HG02973 (cell line): Measurements from ENCODE around the gene ZBED3.
"Not testable (repeated sequence)": the region's sequence is repeated elsewhere in the genome, so short reads cannot be mapped to it uniquely, and the experiment has no call there.

Experiments
- ATAC-seq: cut with Tn5 transposase; IDR thresholded peaks from one replicate; pipeline ENCODE4 v1.9.1; 2021; ENCODE audit warnings: moderate library complexity; ENCODE audit not compliant: unreplicated experiment

The ZBED3 gene, protein sequence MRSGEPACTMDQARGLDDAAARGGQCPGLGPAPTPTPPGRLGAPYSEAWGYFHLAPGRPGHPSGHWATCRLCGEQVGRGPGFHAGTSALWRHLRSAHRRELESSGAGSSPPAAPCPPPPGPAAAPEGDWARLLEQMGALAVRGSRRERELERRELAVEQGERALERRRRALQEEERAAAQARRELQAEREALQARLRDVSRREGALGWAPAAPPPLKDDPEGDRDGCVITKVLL

DNA sequence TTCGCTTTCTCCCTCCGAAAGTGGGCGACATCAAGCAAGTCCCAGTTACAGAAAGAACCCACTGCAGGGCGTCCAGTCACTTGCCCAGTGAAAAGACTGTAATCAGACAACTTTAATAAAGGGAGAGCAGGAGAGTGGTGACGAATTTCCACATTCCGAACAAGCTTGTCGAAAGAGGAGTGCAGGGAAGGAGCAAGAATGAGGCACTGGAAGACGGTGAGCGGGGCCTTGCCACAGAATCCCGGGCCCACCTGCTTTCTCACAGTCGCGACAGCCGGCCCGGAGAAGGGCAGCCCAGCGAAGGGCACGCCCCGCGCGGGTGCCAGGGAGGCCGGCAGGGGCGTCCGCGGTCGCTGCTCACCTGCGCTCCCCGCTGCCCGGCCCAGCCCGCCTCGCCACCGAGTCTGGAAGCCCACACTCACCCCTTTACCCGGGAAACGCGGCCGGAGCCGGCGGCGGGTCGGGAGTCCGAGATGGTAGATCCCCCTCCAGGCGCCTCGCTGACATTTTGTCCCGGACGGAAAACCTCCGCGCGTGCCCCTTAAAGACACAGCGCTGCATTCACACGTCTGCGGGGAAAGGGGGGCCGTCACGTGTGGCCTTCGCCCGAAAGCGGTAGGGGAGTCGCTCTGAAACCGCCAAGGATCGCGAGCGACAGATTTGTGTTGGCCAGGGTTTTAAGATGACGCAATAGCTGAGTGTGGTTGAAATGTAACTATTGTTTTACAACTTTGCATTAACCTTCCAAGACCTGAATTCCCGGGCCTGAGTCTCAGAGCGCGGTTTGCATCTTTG lies at the start of gene ZBED3:
Gene ZBED3, minus strand, starts transcription at position 597 of the 795 bp plus-strand sequence. CDS start 9,407 bp downstream, outside the sequence.
- no peak for ATAC-seq

DNA sequence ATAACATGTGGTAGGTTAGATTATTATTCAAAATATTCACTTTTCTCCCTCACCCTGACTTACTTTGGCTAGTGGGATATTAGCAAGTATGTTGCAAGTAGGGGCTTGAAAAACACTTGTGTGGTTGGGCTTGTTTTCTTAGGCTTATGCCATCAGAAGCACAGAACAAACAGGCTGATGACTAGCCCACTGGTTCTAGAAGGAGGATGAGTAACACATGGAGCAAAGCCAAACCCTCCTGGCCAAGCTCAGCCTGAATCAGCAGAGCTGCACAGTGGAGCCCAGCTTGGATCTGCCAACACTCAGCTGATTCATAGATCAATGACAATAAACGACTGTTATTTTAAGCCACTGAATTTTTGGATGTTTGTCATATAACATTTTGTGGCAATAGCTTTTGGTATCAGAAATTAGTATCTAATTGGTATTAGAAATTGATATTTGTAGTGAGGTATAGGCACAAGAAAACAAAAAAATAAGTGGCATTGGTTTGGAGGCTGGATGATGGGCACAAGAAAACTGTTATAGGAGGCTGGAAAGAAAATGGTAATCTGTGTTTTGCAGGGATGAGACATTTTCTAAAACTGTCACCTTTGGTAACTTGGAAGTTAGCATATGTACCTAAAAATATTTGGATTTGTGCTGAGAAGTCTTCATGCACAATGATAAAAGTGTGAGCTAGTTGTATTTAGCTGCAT lies 46.1 kb upstream of the ZBED3 start:
- ATAC-seq = no peak

DNA sequence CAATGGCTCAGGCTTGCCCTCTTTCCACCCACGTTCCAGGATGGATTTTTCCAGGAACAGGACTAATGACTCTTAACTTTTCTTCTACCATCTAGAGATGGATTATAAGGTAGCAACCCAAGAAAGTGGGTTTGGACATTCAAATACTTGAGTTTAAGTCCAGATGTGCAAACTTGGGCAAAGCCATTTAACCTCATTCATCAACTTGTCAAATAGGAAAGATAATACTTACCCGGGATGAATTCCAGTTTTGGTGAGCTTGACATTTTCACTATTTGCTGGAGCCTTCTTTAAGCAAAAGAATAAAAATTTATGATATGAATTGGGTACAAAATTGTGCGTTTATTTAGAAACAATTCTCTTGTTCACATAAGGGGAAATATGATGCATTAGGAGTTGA lies 44.3 kb upstream of the ZBED3 start:
- no peak for ATAC-seq

DNA sequence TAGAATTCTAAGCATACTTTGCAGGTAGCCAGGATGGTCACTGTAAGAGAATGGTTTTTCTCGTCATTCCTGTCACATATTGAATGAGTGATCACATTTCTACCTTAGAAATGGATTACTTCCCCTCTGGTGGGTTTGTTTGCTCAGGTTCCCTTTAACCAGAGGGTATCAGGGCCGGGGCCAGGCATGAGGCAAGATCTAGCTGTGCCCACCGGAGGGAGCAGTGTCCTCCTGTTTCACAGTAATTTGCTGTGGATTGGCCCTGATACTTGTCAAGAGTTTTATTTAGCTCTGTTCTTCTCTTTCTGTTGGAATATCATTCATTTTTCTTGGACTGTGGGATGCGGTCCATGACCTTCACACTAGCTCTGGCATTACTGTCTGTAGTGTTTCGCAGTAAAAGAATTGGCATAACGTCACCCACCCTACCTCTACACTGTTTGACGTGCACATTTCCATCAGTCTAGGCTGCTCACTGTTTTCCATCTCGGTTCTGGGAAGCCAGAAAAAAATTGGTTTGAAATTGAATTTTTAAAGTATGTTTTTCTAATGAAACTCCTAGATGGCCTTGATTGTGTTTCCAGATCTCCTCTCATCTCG lies 42.4 kb upstream of the ZBED3 start:
- ATAC-seq = no peak

DNA sequence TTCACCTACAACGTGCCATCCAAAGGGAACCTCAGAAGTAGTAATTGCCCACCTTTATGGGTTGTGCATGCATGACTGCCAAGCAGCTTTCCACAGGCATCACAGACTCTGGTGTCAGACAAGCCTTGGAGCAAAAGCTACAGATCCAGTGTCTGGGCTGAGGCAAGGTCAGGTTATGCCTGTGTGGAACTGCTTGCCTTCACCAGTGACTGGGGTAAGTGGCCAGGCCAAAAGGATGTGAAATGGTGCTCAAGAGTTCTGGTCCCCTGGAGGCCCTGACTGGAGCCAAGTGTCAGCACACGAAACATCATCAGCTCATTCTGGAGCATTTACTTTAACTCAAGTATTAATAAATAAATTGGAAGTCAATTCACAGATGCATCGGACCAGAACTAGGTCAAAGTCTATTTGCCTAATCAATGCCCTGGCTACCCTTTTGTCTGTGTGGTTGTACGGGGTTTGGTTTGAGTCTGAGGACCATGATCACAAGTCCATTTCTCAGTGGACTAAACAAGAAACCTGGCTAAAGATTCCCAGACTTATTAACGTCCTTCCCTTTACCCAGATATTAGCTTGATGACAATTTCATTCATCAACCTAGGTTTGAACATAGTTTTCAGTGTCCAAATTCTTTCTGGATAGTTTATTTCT lies 41.5 kb upstream of the ZBED3 start:
- no peak for ATAC-seq

DNA sequence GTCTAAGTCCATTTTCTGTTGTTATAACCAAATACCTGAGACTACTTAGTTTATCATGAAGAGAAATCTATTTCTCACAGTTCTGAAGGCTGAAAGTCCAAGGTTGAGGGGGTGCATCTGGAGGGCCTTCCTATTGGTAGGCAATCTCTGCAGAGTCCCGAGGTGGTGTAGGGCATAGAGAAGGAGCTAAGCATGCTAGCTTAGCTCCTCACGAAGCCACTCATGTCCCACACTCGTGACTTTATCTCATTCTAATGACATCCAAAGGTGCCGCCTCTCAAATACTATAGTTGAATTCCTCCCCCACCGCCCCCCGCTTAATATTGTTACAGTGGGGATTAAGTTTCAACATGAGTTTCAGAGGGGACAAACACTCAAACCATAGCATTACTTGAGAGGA lies 36.0 kb upstream of the ZBED3 start:
- ATAC-seq = no peak

DNA sequence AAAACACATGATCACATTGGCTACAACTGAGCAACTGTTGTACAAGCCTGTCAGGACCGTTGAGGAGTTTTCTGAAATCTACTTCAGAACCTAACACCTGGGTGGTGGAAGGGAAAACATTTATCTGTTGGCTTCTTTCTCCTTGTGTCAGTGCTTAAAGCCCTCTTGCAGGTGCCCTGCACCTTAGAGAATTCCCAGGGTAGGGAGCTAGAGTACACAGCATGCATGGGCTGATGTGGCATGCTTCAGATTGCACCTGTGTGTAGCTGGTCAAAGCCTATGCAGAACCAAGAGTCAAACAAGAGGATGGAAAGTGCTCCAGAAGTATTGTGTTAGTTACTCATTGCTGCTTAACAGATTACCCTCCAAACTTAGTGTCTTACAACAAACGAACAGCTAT lies 33.6 kb upstream of the ZBED3 start:
- no peak for ATAC-seq

DNA sequence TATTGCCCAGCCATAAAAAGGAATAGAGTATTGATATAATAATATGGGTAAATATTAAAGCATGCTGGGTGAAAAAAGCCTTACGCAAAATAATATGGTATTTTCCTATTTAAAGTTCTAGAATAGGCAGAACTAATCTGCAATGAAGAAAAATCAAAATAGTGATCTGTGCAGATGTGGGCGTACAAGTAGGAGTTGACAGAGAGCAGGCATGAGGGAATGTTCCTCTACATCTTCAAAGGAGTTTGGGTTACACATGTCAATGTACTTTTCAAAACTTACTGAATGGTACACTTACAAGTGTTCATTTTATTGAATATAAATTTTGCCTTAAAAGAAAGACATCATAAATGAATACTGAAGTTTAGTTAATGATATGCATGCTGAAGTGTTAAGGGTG lies 33.0 kb upstream of the ZBED3 start:
- no peak for ATAC-seq

DNA sequence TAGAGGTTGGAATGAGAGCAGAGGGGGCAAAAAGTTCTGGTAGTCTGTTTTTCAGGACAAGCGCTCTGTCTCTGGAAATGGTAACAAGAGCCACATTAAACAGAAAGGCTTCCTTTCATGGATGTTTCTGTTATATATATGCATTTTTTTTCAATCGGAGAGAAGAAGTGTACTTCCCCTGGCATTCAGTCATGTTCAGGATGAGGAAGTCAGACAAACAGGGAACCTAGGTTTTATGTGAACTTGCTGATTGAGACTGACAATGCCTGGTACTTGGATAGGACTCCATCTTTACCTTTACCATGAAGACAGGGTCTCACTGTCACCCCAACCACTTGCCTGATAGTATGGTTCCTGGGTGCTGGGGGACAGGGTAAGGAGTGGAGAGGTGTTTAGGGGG lies 30.1 kb upstream of the ZBED3 start:
- ATAC-seq = no peak

DNA sequence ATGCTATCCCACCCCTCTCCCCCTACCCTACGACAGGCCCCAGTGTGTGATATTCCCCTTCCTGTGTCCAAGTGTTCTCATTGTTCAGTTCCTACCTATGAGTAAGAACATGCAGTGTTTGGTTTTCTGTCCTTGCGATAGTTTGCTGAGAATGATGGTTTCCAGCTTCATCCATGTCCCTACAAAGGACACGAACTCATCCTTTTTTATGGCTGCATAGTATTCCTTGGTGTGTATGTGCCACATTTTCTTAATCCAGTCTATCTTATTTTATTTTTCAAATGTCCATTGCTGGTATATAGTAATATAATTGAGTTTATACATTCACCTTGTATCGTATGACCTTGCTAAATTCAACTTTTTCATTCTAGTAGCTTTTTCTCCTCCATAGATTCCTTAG lies 19.9 kb upstream of the ZBED3 start:
- ATAC-seq = not testable (repeated sequence)

DNA sequence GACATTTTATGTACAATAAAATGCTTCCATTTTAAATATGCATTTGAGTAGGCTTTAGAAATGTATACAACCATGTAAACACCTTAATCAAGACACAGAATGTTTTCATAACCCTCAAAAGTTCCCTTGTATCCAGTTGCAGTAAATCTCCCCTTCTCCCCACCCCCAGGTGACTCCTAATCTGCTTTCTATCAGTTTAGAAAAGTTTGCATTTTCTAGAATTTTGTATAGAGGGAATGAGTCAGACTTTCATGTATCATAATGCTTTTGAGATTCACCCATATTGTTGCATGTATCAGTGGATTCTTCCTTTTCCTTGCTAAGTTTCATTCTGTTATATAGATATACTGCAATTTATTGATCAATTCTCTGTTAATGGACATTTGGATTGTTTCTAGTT lies 17.7 kb upstream of the ZBED3 start:
- ATAC-seq = no peak

DNA sequence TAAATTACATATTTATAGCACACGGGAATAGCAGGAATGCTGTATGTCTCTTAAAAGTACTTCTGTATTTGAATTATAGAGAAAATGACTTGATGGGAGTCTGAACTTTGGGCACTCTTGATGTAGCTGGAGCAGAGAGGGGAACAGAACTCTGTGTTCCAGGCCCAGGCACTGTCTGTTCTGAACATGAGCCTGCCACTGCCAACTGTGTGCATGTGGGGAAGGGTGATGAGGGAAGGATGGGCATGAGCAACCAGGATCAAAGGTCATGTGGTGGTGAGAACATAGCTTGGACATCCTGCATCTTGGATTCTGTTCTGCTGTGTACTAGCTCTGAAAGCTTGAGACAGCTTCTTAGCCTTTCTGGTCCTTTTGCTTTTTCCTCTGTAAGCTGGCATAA lies 16.4 kb upstream of the ZBED3 start:
- no peak for ATAC-seq

DNA sequence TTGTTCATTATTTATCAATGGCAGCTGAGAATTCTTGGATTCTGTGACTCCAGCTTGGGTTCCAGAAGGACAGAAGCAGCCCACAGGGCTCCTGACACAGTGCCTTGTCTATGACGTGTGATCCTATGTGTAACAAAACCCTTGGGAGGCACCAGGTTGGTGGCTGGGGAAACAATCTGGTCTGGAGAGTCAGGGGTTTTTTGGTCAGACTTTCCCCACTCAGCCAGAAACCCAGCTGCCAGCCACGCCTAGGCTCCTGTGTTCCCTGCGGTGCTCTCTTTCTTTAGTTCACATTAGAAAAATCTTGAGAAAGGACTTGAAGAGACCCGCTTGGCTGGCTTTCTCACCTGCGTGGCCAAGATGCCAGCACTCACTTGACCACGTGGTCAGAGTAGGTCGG lies 15.5 kb upstream of the ZBED3 start:
- ATAC-seq = no peak

DNA sequence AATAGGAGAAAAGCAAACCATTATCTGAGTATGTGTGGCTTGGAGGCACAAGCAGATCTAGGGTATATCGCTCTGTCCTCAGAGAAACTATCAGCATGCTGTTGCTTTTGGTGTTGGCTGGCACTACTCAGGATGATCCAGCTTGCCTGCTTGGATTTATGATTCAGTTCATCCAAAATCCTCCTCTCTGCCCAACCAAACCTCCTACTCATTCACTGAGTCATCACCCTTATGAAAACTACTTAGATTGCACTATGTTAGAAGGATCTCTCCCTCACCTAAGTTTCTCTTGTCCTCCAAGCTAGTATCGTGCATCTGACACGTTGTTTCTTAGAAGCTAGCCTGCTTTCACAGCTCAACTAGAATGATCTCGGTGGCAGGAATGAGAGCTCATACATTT lies 14.2 kb upstream of the ZBED3 start:
- ATAC-seq = no peak

DNA sequence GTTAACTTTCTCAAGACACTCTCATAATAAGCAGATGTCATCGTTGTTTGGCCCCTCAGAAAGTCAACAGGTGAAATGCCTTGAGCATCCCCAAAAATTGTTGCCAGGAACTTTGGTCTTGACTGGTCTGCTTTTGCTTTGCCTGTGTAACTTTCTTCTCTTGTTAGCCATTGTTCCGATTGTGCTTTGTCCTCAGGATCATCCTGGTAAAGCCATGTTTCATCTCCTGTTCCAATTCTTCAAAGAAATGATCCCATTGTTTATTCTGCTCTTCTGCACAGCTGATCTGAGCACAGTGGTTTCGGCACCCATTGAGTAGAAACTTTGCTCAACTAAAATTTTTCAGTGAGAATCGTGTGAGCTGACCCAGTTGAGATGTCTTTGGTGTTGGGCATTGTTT lies 8.1 kb upstream of the ZBED3 start:
- no peak for ATAC-seq

DNA sequence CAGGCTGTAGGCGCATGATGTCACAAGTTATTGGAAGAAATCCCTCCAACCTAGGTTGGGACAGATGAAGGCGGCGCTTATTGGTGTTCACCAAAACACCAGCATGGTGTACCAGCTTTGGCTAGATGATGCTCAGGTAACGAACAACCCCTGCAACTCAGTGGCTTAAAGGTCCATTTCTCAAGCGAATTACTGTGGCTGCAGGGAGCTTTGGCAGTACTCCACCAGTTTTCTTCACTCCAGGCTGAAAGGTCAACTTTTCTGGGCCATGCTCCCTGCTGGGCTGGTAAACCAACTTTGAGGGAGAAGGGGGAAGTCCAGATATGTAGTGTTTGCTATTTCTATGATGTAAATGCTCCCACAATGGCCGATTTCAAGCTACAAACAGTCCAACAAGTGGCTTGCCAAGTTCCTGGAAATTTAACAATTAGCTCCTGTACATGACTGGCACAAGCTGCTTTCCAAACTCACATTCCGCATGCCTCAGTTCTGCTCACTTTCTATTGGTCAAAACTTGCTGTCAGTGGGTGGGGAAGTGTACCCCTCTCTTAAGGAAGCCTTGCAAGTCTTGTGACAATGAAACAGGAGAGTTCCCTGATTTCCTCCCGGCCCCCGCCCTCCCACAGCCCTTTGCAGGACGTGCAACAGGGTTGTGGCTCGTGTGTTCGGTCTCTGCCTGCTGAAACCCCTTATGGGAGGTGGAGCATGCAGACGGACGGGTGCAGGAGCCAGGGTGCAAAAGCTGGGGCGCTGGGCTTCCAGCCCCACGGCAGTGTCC lies 588 bp upstream of the ZBED3 start:
- ATAC-seq = no peak

DNA sequence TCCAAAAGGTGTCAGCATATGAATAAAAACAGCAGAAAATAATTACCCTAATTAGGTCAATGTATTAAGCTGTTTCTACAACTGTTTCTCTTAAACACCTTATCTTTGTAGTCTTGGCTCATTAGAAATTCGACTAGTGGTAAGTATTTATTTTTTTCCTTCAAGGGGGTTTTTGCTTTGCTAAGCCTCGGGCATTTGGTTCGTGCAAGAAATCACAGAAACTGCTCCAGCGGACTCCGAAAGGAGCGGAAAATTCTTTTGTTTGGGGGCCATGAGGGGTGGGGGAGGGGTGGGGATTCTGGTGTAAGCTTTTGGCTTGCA lies 757 bp downstream of the ZBED3 start:
- no peak for ATAC-seq

DNA sequence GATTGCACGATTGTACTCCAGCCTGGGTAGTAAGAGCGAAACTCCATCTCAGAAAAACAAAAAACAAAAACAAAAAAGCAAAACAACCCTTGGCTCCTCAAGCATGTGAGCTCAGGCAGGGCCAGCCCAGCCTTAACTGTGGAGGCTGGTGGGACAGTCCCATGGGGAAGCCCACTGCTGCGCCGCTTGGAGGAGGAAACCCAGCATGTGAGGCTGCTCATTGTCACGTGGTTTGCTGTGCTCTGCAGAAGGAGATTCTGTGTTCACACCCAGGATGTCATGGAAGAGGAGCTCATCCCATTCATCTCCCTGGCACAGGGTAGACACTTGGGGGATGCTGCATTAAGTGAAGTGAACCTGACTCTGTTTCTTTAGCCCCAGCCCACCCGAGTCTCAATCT lies 4.0 kb downstream of the ZBED3 start:
- ATAC-seq = no peak

DNA sequence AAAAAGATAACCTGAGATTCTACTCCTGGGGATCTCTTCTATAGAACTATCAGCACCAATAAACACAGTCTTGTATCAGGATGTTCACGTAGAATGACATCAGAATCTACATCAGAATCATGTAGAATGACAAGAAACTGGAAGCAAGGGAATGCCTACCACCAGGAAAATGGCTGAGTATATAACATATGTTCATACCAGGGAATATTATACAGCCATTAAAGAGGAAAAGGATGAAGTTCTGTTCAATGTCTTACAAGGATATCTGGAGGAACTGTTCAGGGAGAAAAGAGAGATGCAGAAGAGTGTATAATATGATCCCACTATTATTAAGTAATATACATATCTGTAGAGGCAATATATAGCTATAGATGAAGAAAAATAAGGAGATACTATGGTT lies 4.8 kb downstream of the ZBED3 start:
- no peak for ATAC-seq

DNA sequence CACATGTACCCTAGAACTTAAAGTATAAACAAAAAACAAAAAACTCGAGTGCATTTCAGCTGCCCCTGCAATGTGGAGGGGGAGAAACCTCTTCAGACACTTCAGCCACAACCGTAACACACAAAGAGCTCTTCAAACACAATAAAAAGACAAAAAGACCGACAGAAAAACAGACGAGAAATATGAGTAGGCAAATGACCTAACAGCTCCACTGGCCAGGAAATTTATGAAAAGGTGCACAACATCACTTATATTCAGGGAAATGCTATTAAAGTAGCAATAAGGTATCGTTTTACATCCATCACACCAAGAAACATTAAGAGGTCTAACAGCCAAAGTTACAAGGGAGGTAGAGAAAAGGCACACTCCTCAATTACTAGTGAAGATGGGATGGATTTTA lies 6.2 kb downstream of the ZBED3 start:
- ATAC-seq = no peak

DNA sequence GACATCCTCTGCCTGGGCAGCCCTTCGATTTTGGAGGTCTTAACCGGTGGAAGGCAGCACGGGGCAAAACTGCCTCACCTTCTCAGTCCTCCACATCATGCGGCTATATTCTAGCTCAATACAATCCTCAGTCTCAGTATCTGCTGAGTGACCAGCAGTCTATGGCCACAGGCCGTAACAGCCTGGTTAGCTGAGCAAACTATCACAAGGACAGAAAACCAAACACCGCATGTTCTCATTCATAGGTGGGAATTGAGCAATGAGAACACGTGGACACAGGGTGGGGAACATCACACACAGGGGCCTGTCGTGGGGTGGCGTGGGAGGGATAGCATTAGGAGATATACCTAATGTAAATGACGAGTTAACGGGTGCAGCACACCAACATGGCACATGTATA lies 6.6 kb downstream of the ZBED3 start:
- ATAC-seq = not testable (repeated sequence)
